ENCODE data around the gene SLC6A12.

DNA sequence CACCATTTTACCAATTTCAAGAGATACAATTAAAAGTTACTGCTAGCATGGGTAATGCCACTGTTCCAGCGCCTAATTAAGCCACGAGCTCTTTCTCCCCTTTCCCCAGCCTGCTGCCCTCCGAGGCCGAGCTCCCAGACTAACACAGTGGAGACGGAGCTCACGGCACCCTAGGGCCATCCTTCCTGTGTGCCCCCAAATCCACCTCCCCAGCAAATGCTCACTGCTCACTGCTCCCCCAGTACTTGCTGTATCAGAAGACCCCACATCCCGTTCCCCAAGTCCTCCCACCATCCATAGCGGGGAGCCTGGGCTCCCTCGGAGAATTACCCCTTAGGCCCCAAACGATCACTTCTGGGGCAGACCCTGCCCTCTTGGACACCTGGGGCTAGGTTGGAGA, 42.7 kb downstream of the SLC6A12 start:
- TF ChIP-seq, protein P1, sequence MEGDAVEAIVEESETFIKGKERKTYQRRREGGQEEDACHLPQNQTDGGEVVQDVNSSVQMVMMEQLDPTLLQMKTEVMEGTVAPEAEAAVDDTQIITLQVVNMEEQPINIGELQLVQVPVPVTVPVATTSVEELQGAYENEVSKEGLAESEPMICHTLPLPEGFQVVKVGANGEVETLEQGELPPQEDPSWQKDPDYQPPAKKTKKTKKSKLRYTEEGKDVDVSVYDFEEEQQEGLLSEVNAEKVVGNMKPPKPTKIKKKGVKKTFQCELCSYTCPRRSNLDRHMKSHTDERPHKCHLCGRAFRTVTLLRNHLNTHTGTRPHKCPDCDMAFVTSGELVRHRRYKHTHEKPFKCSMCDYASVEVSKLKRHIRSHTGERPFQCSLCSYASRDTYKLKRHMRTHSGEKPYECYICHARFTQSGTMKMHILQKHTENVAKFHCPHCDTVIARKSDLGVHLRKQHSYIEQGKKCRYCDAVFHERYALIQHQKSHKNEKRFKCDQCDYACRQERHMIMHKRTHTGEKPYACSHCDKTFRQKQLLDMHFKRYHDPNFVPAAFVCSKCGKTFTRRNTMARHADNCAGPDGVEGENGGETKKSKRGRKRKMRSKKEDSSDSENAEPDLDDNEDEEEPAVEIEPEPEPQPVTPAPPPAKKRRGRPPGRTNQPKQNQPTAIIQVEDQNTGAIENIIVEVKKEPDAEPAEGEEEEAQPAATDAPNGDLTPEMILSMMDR (conservative IDR thresholded peaks at IDR 0.05 in 1 of 2, IDR thresholded peaks at IDR 0.05 in 1 of 2; ENCODE audit: extremely low read depth in 1 of 2, insufficient read depth in 1 of 2, low read depth in 1 of 2, low read length in 2 of 2), result no peak
- no peak for TF ChIP-seq EZH2 (IDR thresholded peaks at IDR 0.05; ENCODE audit: borderline replicate concordance, low read length)

Data from mammary epithelial cell (primary cell).